Stimulated activated CD4-positive, alpha-beta T cell treated with anti-CD3 and anti-CD28 coated beads, Interleukin-12 subunit alpha, Interleukin-12 subunit beta, amount 100 ng/mL, for 48 hours (primary cell): ENCODE results near the gene FAAH2.
A peak's percentile ranks its signal among the peaks of the same experiment; 100 is the strongest.
"Not testable (repeated sequence)": the region's sequence is repeated elsewhere in the genome, so short reads cannot be mapped to it uniquely, and the experiment has no call there.

Source experiments
- DNase-seq, 3 donors: peaks; one replicate each; pipeline ENCODE4 v3.0.0-alpha.2; 2020; ENCODE audit warnings: low read depth in 2 of 3, low spot score in 1 of 3

Gene FAAH2, protein sequence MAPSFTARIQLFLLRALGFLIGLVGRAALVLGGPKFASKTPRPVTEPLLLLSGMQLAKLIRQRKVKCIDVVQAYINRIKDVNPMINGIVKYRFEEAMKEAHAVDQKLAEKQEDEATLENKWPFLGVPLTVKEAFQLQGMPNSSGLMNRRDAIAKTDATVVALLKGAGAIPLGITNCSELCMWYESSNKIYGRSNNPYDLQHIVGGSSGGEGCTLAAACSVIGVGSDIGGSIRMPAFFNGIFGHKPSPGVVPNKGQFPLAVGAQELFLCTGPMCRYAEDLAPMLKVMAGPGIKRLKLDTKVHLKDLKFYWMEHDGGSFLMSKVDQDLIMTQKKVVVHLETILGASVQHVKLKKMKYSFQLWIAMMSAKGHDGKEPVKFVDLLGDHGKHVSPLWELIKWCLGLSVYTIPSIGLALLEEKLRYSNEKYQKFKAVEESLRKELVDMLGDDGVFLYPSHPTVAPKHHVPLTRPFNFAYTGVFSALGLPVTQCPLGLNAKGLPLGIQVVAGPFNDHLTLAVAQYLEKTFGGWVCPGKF

GRCh38 chrX:57286507-57287251, at the start of gene FAAH2:
Gene FAAH2 (plus strand): TSS chrX:57286706. CDS start chrX:57286826, 120 bp downstream.
- DNase-seq: peak; percentile 25 to 35 (median 35)

DNA sequence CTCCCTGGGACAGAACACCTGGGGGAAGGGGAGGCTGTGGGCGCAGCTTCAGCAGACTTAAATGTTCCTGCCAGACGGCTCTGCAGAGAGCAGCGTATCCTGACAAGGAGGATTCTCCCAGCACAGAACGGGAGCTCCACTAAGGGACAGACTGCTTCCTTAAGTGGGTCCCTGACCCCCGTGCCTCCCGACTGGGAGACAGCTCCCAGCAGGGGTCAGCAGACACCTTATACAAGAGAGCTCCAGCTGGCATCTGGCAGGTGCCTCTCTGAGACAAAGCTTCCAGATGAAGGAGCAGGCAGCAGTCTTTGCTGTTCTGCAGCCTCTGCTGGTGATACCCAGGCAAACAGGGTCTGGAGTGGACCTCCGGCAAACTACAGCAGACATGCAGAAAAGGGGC, 44.5 kb upstream of the FAAH2 start:
- no peak for DNase-seq

DNA sequence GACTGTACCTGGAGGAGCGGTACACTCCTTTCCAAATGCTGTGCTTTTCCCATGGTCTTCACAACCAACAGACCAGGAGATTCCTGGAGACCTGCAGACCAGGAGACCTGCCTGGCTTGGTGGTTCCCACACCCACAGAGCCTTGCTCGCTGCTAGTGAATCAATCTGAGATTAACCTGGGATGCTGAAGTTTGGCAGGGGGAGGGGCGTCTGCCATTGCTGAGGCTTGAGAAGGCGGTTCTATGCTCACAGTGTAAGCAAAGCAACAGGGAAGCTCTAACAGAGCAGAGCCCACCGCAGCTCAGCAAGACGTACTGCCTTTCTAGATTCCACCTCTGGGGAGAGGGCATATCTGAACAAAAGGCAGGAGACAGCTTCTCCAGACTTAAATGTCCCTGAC, 34.5 kb upstream of the FAAH2 start:
- DNase-seq: no peak

DNA sequence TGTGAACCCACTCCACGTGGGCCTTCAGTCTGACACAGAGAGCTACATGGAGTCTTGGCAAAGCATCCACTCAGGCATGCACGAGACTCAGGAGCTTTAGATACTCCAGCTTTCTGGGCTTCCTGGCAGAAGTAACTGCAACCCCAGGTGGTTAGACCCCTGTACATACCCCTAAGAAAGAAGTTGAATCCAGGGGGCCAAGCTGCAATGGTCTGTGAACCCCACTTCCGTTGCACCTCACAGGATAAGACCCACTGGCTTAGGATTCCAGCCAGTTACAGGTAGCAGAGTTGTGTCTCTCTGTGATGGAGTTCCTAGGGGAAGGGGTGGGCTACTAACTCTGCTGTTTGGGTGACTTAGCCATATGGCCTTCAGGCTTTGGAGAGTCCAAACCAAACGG, 21.4 kb upstream of the FAAH2 start:
- DNase-seq: no peak

DNA sequence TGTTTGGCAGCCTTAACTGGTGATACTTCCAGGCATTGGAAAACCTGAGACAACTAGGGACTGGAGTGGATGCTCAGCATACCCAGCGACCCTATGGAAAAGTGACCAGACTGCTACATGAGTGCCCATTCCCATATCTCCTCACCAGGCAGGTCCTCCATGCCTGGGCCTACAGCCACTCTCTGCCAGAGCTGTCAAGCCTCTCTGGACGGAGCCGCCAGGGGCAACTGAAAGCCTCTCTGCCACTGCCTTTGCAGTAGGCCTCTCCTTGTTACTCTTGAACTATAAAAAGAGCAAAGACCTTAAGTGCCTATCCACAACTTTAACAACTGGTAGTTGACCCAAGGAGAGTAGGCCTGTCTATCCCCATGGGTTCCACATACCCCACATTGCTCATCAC, 20.2 kb upstream of the FAAH2 start:
- DNase-seq: no peak

GRCh38 chrX:57266871-57267270, 19.6 kb upstream of the FAAH2 start:
- DNase-seq: no peak

- no peak for DNase-seq
Measured at GRCh38 chrX:57267308-57267707, 19.2 kb upstream of the FAAH2 start.

- no peak for DNase-seq
Measured at GRCh38 chrX:57270980-57271379, 15.5 kb upstream of the FAAH2 start.

GRCh38 chrX:57282568-57282967, 3.9 kb upstream of the FAAH2 start:
- DNase-seq: no peak

DNA sequence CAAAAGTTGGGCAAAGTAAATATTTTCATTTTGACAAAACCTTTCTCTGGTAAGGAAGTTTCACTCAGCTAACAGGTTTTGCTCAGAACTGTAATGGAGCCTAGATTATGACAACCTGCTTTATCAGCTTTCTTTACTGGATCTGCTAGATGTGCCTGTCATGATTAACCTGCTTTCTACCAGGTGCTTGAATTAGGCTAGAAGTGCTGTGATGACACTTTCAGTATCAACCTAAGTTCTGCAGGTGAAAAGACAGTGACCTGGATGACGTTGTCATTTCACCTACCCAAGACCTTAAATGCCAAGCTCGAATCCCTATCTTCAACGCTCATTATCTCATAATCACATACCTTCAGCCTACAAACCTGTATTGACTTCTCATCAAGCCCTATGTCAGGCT, 1.5 kb upstream of the FAAH2 start:
- no peak for DNase-seq

- DNase-seq: no peak
Measured at GRCh38 chrX:57289089-57289488, 2.6 kb downstream of the FAAH2 start.

DNA sequence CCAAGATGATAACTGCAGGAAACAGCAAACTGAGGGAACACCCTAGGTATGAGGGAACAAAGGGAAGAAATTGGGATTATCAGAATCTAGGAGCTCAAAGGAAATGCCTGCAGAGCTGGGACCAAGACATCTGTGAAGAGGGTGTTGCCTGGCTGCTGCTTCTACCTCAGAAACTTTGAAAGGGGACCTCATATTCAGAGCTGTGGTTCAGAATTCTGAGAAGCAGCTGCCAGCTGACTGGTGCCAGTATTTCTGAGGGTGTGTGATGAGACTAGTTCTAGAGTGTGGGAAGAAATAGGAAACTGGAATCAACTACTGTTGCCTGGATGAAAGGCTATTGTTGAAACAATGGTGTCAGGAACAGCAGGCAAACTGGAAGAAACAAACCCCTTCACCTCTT, 8.5 kb downstream of the FAAH2 start:
- DNase-seq: no peak

- DNase-seq: not testable (repeated sequence)
Measured at GRCh38 chrX:57295679-57296078, 9.2 kb downstream of the FAAH2 start.

GRCh38 chrX:57313583-57314215, 27.2 kb downstream of the FAAH2 start:
- no peak for DNase-seq

DNA sequence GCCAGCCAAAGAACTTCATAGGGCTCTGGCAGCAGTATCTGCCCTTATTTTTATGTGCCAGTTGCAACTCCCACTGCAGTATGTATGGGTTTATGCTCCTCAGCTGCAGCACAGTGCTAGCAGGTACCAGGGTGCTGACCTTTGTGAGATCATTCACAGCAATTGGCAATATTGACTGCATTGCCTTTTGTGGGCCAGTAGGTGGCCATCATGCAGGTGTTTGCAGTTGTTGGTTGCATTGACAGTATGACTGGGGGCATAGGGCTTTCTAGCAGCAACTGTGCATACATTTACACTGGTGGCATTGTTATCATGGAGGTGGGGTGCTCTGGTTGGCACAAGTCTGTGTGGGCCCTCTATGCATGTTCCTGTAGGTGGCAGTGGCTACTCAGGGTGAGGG, 42.5 kb downstream of the FAAH2 start:
- no peak for DNase-seq

GRCh38 chrX:57335790-57336189, 49.3 kb downstream of the FAAH2 start:
- not testable (repeated sequence) for DNase-seq

DNA sequence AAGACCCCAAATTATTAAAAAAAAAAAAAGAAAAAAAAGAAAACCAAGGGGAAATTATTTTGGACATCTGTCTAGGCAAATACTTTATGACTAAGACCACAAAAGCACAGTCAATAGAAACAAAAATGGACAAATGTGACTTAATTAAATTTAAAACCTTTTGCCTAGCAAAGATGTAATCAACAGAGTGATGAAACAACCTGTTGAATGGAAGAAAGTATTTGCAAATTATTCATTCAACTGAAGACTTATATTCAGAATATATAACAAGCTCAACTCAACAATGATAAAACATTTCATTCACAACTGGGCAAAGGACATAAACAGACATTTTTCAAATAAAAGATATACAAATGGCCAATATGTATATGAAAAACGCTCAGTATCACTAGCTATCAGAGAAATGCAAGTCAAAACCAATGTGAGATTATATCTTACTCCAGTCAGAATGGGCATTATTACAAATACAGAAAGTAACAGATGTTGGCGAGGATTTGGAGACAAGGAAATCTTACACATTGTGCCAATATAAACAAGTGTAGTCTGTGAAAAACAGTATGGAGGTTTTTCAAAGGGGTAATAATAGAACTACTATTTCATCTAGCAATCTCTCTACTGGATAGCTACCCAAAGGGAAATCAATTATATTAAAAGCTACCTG, 67.1 kb downstream of the FAAH2 start:
- DNase-seq: no peak

- no peak for DNase-seq
Measured at GRCh38 chrX:57364145-57364544, 77.6 kb downstream of the FAAH2 start.

DNA sequence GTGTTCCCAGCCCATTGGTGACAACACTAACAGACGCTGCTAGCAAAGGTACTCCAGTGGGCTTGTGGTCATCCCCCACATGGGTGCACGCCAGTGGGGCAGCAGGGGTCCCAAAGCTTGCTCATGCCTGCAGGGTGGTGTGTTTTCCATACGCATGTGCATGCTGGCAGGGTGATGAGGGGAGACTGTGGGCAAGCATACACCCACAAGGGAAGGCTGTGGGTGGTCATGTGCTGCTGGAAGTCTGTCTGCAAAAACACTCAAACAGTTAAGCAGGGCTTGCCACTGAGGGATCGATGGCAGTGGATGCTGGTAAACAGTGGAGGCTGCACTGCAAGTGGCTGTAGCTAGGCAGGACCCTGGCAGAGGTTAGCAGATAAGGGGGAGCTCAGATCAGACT, 79.9 kb downstream of the FAAH2 start:
- no peak for DNase-seq

- DNase-seq: no peak
Measured at GRCh38 chrX:57367649-57368048, 81.1 kb downstream of the FAAH2 start.

DNA sequence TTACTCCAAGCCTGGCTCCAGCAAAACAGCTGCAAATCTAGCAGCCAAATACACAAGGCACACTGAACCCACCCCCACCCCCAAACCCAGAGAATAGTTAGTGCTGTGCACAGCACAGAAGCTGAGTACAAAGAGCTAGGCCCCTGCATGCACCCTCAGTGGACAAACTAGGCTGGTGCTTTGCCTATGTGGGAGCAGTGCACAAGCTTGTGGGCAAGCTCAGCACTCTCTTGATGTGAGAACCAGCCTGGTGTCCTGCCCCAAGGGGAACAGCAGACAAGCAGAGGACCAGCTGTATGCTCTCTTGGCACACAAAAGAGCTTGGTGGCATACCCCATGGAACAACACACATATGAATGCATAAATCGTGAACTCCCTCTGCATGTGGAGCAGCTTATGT, 81.7 kb downstream of the FAAH2 start:
- no peak for DNase-seq
